ENCODE results near the gene EEF1AKMT3. TPM values are rescaled to one million over a fixed set of nuclear protein-coding genes. Genes with fewer than 3 reads are reported as not detected.

Gene EEF1AKMT3
- 3.8 and 9.8 TPM in 2 replicates for total RNA-seq (2012; rRNA removed)

- H3K9ac ChIP-seq (ENCODE audit: low read depth, low read length), result peak within 1 kb of the TSS; percentile 91
- peak within 1 kb of the TSS; percentile 94 for H3K4me3 ChIP-seq (ENCODE audit: low read length)
- no peaks in the 10 kb centered on the region for H3K27me3 ChIP-seq (ENCODE audit: control insufficient read depth, insufficient read depth, low read length)
- peaks cover 18% of the 10 kb centered on the region for H3K36me3 ChIP-seq (ENCODE audit: insufficient read depth, low read length)
- H3K4me1 ChIP-seq (ENCODE audit: control insufficient read depth, insufficient read depth, low read length), result peaks cover 8% of the 10 kb centered on the region
- H3K4me2 ChIP-seq (ENCODE audit: low read length), result peak within 1 kb of the TSS; percentile 99
- no peaks in the 10 kb centered on the region for H3K9me3 ChIP-seq (replicated peaks; ENCODE audit: low read length)
Observed at GRCh38 chr12:57772429-57773322, at the start of gene EEF1AKMT3. Gene EEF1AKMT3, plus strand, starts transcription at chr12:57772614. Its CDS starts 111 bp downstream, at chr12:57772725.

DNA sequence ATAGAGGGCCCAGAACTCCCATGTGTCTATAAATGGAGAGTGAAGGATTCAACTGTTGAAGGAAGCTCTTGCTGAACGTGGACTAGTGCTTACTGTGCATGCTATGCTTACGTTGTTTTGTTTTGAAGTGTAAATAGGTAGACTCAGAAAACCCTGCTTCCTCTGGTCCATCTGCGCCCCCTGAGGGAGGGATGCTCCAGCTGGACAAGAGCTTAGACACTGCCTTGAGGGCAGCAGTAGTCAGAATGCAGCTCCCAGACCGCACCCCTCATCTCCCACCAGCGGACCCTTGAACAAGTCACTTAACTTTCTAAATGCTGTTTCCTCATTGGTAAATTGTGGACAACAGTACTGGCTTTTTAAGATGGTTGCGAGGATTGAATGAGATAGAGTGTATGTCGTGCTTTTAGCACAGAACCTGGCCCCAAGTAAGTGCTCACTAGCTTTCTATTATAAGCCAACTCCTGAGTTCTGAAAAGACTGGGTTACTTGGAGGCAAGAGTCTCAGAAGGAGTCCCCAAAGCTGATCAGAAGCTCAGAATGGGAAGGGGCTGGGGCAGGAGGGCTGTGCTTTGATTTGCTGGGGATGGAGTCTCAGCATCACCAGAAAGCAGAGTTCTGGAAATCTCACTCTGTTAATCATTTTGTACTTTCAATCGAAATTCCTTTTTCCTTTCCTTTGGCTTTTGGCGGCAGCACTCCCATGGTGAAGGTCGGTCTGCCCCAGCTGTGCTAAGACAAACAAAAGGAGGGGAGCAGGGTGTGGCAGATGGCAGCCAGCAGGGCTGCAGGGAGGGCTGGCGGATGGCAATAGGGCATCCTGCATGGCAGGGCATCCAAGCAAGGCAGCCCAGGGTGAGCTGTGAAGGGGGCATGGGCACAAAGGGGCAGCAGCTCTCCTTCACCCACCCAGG is 49.4 kb upstream of the EEF1AKMT3 start:
- no peak overlapping the region for H3K9ac ChIP-seq (ENCODE audit: low read depth, low read length)
- H3K4me2 ChIP-seq (ENCODE audit: low read length), result no peak overlapping the region
- H3K36me3 ChIP-seq (ENCODE audit: insufficient read depth, low read length), result peaks cover 29% of the 10 kb centered on the region

GRCh38 chr12:57723630-57723962 is 48.8 kb upstream of the EEF1AKMT3 start:
- Histone ChIP-seq H3K36me3 (ENCODE audit: insufficient read depth, low read length) (peaks cover 24% of the 10 kb centered on the region), H3K9me3 (replicated peaks; ENCODE audit: low read length) (no peaks in the 10 kb centered on the region), H3K27me3 (ENCODE audit: control insufficient read depth, insufficient read depth, low read length) (peaks cover 3% of the 10 kb centered on the region)

More for the DNA sequence above, 49.4 kb upstream of the EEF1AKMT3 start:
- H3K9me3 ChIP-seq (replicated peaks; ENCODE audit: low read length), result no peaks in the 10 kb centered on the region
- peaks cover 9% of the 10 kb centered on the region for H3K4me1 ChIP-seq (ENCODE audit: control insufficient read depth, insufficient read depth, low read length)
- H3K27me3 ChIP-seq (ENCODE audit: control insufficient read depth, insufficient read depth, low read length), result peaks cover 3% of the 10 kb centered on the region
- H3K4me3 ChIP-seq (ENCODE audit: low read length), result no peak overlapping the region

GRCh38 chr12:57724003-57724935 is 48.1 kb upstream of the EEF1AKMT3 start:
- Histone ChIP-seq H3K4me1 (ENCODE audit: control insufficient read depth, insufficient read depth, low read length) (peaks cover 9% of the 10 kb centered on the region), H3K36me3 (ENCODE audit: insufficient read depth, low read length) (peaks cover 19% of the 10 kb centered on the region), H3K9ac (ENCODE audit: low read depth, low read length) (no peak overlapping the region), H3K4me3 (ENCODE audit: low read length) (no peak overlapping the region), H3K27me3 (ENCODE audit: control insufficient read depth, insufficient read depth, low read length) (peaks cover 3% of the 10 kb centered on the region), H3K9me3 (replicated peaks; ENCODE audit: low read length) (no peaks in the 10 kb centered on the region), H3K4me2 (ENCODE audit: low read length) (no peak overlapping the region)

More at GRCh38 chr12:57723630-57723962, 48.8 kb upstream of the EEF1AKMT3 start:
- H3K4me1 ChIP-seq (ENCODE audit: control insufficient read depth, insufficient read depth, low read length), result peaks cover 9% of the 10 kb centered on the region
- H3K9ac ChIP-seq (ENCODE audit: low read depth, low read length), result no peak overlapping the region
- H3K4me3 ChIP-seq (ENCODE audit: low read length), result no peak overlapping the region
- H3K4me2 ChIP-seq (ENCODE audit: low read length), result no peak overlapping the region

DNA sequence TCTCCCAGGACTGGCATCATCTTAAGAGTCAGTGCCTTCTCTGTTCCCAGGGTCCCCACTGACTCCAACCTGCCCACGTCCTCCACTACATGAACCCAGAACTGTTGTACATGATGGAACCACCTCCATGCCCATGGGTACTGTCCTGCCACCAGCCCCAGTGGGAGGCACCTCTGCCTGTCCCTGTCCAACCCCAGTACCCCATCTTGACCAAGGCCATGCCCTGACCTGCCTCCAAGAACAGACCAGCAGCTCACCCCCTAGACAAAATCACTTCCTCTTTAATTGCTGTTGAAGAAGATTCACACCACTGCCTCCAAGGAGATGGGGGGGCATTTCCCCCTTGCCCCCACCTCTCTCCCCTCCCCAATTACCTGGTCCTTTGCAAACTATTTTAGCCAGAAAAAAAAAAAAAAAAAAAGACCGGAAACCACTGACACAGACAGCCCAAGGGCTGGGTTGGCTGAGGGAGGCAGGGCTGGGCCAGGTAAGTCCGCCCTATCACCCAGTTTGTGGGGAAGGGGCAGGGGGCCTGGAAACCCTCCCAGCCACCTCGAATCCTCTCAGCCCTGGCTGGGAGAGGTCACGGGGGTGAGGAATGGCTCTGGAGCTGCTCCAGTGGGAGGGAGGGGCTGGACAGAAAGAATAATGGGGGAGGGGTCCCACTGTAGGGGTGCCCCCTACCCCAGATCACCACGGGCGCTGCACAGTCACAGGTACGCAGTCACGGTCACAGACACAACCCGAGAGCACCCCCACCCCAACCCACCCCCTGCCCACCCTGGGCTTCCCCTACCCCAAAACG is 47.3 kb upstream of the EEF1AKMT3 start:
- peaks cover 9% of the 10 kb centered on the region for H3K4me1 ChIP-seq (ENCODE audit: control insufficient read depth, insufficient read depth, low read length)
- no peak overlapping the region for H3K4me3 ChIP-seq (ENCODE audit: low read length)
- H3K36me3 ChIP-seq (ENCODE audit: insufficient read depth, low read length), result peaks cover 12% of the 10 kb centered on the region
- no peak overlapping the region for H3K9ac ChIP-seq (ENCODE audit: low read depth, low read length)
- no peaks in the 10 kb centered on the region for H3K9me3 ChIP-seq (replicated peaks; ENCODE audit: low read length)
- no peak overlapping the region for H3K4me2 ChIP-seq (ENCODE audit: low read length)
- peaks cover 4% of the 10 kb centered on the region for H3K27me3 ChIP-seq (ENCODE audit: control insufficient read depth, insufficient read depth, low read length)

- Histone ChIP-seq H3K27me3 (ENCODE audit: control insufficient read depth, insufficient read depth, low read length) (peaks cover 7% of the 10 kb centered on the region), H3K36me3 (ENCODE audit: insufficient read depth, low read length) (peaks cover 6% of the 10 kb centered on the region), H3K4me2 (ENCODE audit: low read length) (peak overlapping the region; percentile 87), H3K9ac (ENCODE audit: low read depth, low read length) (peak overlapping the region; percentile 82), H3K4me1 (ENCODE audit: control insufficient read depth, insufficient read depth, low read length) (peaks cover 9% of the 10 kb centered on the region), H3K4me3 (ENCODE audit: low read length) (peak overlapping the region; percentile 86), H3K9me3 (replicated peaks; ENCODE audit: low read length) (no peaks in the 10 kb centered on the region)
Observed at GRCh38 chr12:57725851-57726150, 46.6 kb upstream of the EEF1AKMT3 start.

GRCh38 chr12:57726151-57726883 is 46.1 kb upstream of the EEF1AKMT3 start:
- H3K36me3 ChIP-seq (ENCODE audit: insufficient read depth, low read length), result peaks cover 6% of the 10 kb centered on the region
- H3K4me1 ChIP-seq (ENCODE audit: control insufficient read depth, insufficient read depth, low read length), result peaks cover 9% of the 10 kb centered on the region
- peak overlapping the region; percentile 82 for H3K9ac ChIP-seq (ENCODE audit: low read depth, low read length)
- peaks cover 7% of the 10 kb centered on the region for H3K27me3 ChIP-seq (ENCODE audit: control insufficient read depth, insufficient read depth, low read length)
- H3K4me2 ChIP-seq (ENCODE audit: low read length), result peak overlapping the region; percentile 87
- H3K9me3 ChIP-seq (replicated peaks; ENCODE audit: low read length), result no peaks in the 10 kb centered on the region
- H3K4me3 ChIP-seq (ENCODE audit: low read length), result peak overlapping the region; percentile 86

DNA sequence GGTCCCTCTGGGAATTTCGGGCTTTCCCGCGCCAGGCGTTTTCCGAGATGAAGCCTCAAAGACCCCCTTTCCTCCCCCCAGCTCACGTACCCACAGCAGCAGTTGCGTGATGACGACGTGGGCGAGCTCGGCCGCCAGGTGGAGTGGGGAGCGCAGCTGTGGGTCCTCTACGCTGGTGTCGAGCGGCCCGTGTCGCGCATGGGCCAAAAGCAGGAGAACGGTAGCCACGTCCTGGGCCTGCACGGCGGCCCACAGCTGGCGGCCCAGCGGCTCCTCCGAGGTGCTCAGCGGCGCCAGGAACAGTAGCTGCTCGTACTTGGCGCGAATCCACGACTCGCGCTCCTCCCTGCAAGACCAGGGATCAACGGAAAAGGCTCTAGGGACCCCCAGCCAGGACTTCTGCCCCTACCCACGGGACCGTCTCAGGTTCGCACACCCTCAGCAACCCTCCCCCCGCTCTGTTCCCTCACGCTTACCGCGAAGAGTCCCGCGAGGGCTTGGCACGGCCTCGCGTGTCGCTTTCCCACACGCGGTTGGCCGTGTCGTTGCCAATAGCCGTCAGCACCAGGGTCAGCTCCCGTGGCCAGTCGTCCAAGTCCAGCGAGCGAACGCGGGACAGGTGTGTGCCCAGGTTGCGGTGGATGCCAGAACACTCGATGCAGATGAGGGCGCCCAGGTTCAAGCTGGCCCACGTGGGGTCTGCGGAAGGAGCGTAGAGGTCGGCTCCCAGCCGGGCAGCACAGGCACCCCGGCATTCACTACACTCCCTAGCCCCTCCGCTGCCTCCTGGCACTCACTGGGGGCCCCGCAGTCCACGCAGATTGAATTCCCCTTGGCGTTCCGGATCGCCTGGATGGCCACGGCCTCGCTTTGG is 45.3 kb upstream of the EEF1AKMT3 start:
- Histone ChIP-seq H3K4me1 (ENCODE audit: control insufficient read depth, insufficient read depth, low read length) (peaks cover 9% of the 10 kb centered on the region), H3K4me2 (ENCODE audit: low read length) (peak overlapping the region; percentile 87), H3K9me3 (replicated peaks; ENCODE audit: low read length) (no peaks in the 10 kb centered on the region), H3K9ac (ENCODE audit: low read depth, low read length) (peak overlapping the region; percentile 82), H3K4me3 (ENCODE audit: low read length) (peak overlapping the region; percentile 86), H3K36me3 (ENCODE audit: insufficient read depth, low read length) (no peaks in the 10 kb centered on the region), H3K27me3 (ENCODE audit: control insufficient read depth, insufficient read depth, low read length) (peaks cover 7% of the 10 kb centered on the region)

DNA sequence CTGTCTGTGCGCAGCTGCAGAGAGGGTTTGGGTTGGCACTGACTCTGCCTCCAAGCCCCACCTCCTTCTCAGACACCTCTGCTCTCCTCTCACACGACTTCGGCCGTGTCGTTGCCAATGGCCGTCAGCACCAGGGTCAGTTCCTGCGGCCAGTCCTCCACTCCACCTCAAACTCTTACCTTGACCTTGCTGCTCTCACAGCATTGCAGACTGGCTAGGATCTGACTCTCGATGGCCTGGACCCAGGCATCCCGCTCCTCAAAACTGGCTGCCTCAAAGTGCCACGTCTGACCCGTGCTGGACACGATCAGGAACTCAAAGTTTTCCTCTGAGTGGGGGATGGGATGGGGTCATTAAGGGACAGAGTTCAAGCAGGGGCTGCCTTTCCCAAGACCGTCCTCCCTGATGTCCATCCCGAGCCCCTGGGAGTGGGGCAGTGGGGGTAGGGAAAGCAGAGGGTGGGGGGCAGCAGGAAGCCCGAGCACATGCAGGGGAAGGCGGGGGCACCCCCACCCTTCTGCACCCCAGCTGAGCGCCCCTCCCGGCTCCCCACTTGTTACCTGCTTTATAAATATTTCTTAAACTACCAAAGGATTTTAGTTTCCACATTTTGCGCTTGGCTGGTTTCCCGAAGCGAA is 44.5 kb upstream of the EEF1AKMT3 start:
- no peaks in the 10 kb centered on the region for H3K9me3 ChIP-seq (replicated peaks; ENCODE audit: low read length)
- no peak overlapping the region for H3K4me3 ChIP-seq (ENCODE audit: low read length)
- H3K36me3 ChIP-seq (ENCODE audit: insufficient read depth, low read length), result no peaks in the 10 kb centered on the region
- peaks cover 12% of the 10 kb centered on the region for H3K27me3 ChIP-seq (ENCODE audit: control insufficient read depth, insufficient read depth, low read length)
- H3K4me2 ChIP-seq (ENCODE audit: low read length), result no peak overlapping the region
- H3K9ac ChIP-seq (ENCODE audit: low read depth, low read length), result no peak overlapping the region
- H3K4me1 ChIP-seq (ENCODE audit: control insufficient read depth, insufficient read depth, low read length), result peaks cover 9% of the 10 kb centered on the region

Data from skeletal muscle satellite cell (primary cell).